Spleen (tissue), 11 donors: ENCODE data around the gene PPM1N. TPM values are rescaled to one million over a fixed set of nuclear protein-coding genes. Genes with fewer than 3 reads are reported as not detected.

ENCODE experiments used
- DNase-seq: peaks from one replicate; pipeline ENCODE4 v3.0.0-alpha.2; 2020
- H3K27ac ChIP-seq, 8 donors: fragments of 200-600 bp; sonication (generic) in 7 of 8; 1 replicate in 4 of 8; 2 replicates in 4 of 8; pipeline versions ENCODE4 v1.5.0 to v1.8.0; 2016 to 2021; ENCODE audit warnings: inconsistent platforms in 4 of 8, mild to moderate bottlenecking in 4 of 8, moderate library complexity in 1 of 8
- H3K27me3 ChIP-seq, 7 donors: fragments of 200-600 bp; sonication (generic) in 6 of 7; replicated peaks in 1 of 7; 1 replicate in 4 of 7; 2 replicates in 3 of 7; pipeline versions ENCODE4 v1.5.0 to v1.8.0; 2016 to 2021; ENCODE audit warnings: inconsistent platforms in 3 of 7, mild to moderate bottlenecking in 1 of 7
- H3K36me3 ChIP-seq, 6 donors: fragments of 200-600 bp; sonication (generic) in 5 of 6; 1 replicate in 4 of 6; 2 replicates in 2 of 6; pipeline versions ENCODE4 v1.5.0 to v1.8.0; 2016 to 2021; ENCODE audit warnings: inconsistent platforms in 2 of 6
- H3K4me1 ChIP-seq, 6 donors: fragments of 200-600 bp; sonication (generic) in 5 of 6; 1 replicate in 3 of 6; 2 replicates in 3 of 6; pipeline versions ENCODE4 v1.5.0 to v1.8.0; 2016 to 2021; ENCODE audit warnings: inconsistent platforms in 3 of 6
- H3K4me3 ChIP-seq, 8 donors: fragments of 200-600 bp; sonication (generic) in 7 of 8; 1 replicate in 4 of 8; 2 replicates in 4 of 8; pipeline versions ENCODE4 v1.5.0 to v1.8.0; 2016 to 2021; ENCODE audit warnings: inconsistent platforms in 4 of 8, mild to moderate bottlenecking in 4 of 8, moderate library complexity in 2 of 8
- H3K9me3 ChIP-seq, 8 donors: fragments of 200-600 bp; sonication (generic) in 7 of 8; 1 replicate in 4 of 8; 2 replicates in 4 of 8; pipeline versions ENCODE4 v1.5.0 to v1.8.0; 2016 to 2021; ENCODE audit warnings: inconsistent platforms in 4 of 8
- CTCF ChIP-seq, 11 experiments: fragments of 200-600 bp in 7 of 11; fragments of 450-650 bp in 4 of 11; sonication (generic) in 4 of 11; IDR thresholded peaks in 8 of 11; conservative IDR thresholded peaks in 3 of 11; 1 replicate in 7 of 11; 2 replicates in 4 of 11; pipeline versions ENCODE4 v1.4.0 to v1.8.0; 2016 to 2021; ENCODE audit warnings: antibody characterized with exemption in 11 of 11, inconsistent platforms in 4 of 11, mild to moderate bottlenecking in 1 of 11
- POLR2A ChIP-seq, 3 donors: fragments of 450-650 bp; IDR thresholded peaks; one replicate each; pipeline ENCODE4 v1.5.1; 2017; ENCODE audit warnings: antibody characterized with exemption in 3 of 3, mild to moderate bottlenecking in 1 of 3
- POLR2AphosphoS5 ChIP-seq, 3 donors: sonication (generic); formaldehyde crosslinking; IDR thresholded peaks; one replicate each; pipeline ENCODE4 v1.5.1; 2017; ENCODE audit warnings: antibody characterized with exemption in 3 of 3
- WGBS, 5 donors: extraction: QIAGEN DNeasy Blood & Tissue Kit in 3 of 5; methylation state at CpG; one replicate each; pipeline versions ENCODE4 v1.1.5 to v1.1.7; 2013 to 2018; 5-methylcytosine and 5-hydroxymethylcytosine counted together
- intact Hi-C: fragments of 100-400 bp; cut with DNase I; formaldehyde crosslinking; loops from one replicate; pipeline ENCODE4 v1.15.0; 2023; ENCODE audit warnings: low total_unique reads
- polyA plus RNA-seq, 3 donors: library from polyadenylated mRNA; stranded (reverse); fragments of 200-250 nt; gene quantifications; one replicate each; pipeline ENCODE4 v1.2.1, GENCODE V29; 2013
- total RNA-seq, 7 donors: library from RNA; depleted of rRNA in 3 of 7; stranded (reverse); fragments of >200 nt in 3 of 7; fragmentation: NEBNext Ultra II Directional in 4 of 7; extraction: Animal tissue kit (Norgen Biotek cat#: 25700) in 4 of 7; gene quantifications; one replicate each; pipeline versions ENCODE4 v1.1.0 to v1.2.1, GENCODE V29; 2016 to 2021
- donor health status: healthy with polysubstance abuse.
- donor health status: DM: no; HTN: no; CAD: no; lungs with moderate emphysema.
- donor health status: DM: no; HTN: no; CAD: no.
- donor health status: Bipolar disorder and iron deficiency.
- donor health status: healthy.
- donor health status: DM: no; HTN: no; CAD: no.
- donor health status: DM: yes; HTN: yes; CAD: no.

Gene PPM1N
- total and polyA plus RNA-seq, 10 donors = 6.3 to 21.4 (median 9.7) TPM

- DNase-seq = no peak
- TF ChIP-seq POLR2A (IDR thresholded peaks at IDR 0.05) (no peak), POLR2AphosphoS5 (IDR thresholded peaks at IDR 0.05) (no peak), CTCF (IDR thresholded peaks at IDR 0.05 in 8 of 11, conservative IDR thresholded peaks at IDR 0.05 in 3 of 11) (no peak)
- 81 to 93% (median 87%) methylated on average over 5 of the region's 5 CpGs for WGBS, 5 donors
- intact Hi-C loops = no loop called here
- peak overlapping the region in 4 of 8 donors; percentile 96 to 100 (median 99) for H3K4me3 ChIP-seq
- H3K4me1 ChIP-seq = peaks cover 57 to 80% (median 72%) of the 10 kb centered on the region in 6 donors
- peaks cover 0 to 52% (median 4%) of the 10 kb centered on the region in 6 donors for H3K36me3 ChIP-seq
- no peaks in the 10 kb centered on the region for H3K9me3 ChIP-seq
- H3K27ac ChIP-seq = peak overlapping the region in 6 of 8 donors; percentile 14 to 100 (median 98)
- no peaks in the 10 kb centered on the region for H3K27me3 ChIP-seq
Measured at GRCh38 chr19:45511074-45511473, 12.8 kb downstream of the PPM1N start.

GRCh38 chr19:45512881-45513483 is 14.7 kb downstream of the PPM1N start:
- peaks cover 0 to 71% (median 13%) of the 10 kb centered on the region in 6 donors for H3K36me3 ChIP-seq
- DNase-seq = no peak
- no peaks in the 10 kb centered on the region for H3K9me3 ChIP-seq
- H3K4me1 ChIP-seq = peaks cover 56 to 94% (median 76%) of the 10 kb centered on the region in 6 donors
- 74 to 86% (median 77%) methylated on average over 6 of the region's 6 CpGs for WGBS, 5 donors
- intact Hi-C loops = no loop called here
- no peaks in the 10 kb centered on the region for H3K27me3 ChIP-seq
- peak overlapping the region in 1 of 8 donors; percentile 99 for H3K4me3 ChIP-seq
- H3K27ac ChIP-seq = peak overlapping the region in 7 of 8 donors; percentile 59 to 100 (median 89)
- TF ChIP-seq POLR2A (IDR thresholded peaks at IDR 0.05) = no peak
- TF ChIP-seq CTCF (IDR thresholded peaks at IDR 0.05 in 8 of 11, conservative IDR thresholded peaks at IDR 0.05 in 3 of 11) = no peak
- no peak for TF ChIP-seq POLR2AphosphoS5 (IDR thresholded peaks at IDR 0.05)

GRCh38 chr19:45514376-45515051 is 16.3 kb downstream of the PPM1N start:
- no peak for DNase-seq
- Histone ChIP-seq H3K4me3 (peak overlapping the region in 5 of 8 donors; percentile 7 to 99 (median 23)), H3K4me1 (peaks cover 54 to 90% (median 73%) of the 10 kb centered on the region in 6 donors), H3K27ac (peak overlapping the region; percentile 58 to 100 (median 88)), H3K9me3 (no peaks in the 10 kb centered on the region), H3K27me3 (no peaks in the 10 kb centered on the region), H3K36me3 (peaks cover 0 to 86% (median 29%) of the 10 kb centered on the region in 6 donors)
- intact Hi-C loops = no loop called here
- peak in 2 of 3 donors; percentile 8 to 70 for TF ChIP-seq POLR2AphosphoS5 (IDR thresholded peaks at IDR 0.05)
- TF ChIP-seq CTCF (IDR thresholded peaks at IDR 0.05 in 8 of 11, conservative IDR thresholded peaks at IDR 0.05 in 3 of 11) = no peak
- WGBS, 5 donors = 50 to 59% (median 54%) methylated on average over 6 to 13 of the region's 13 CpGs

- H3K4me3 ChIP-seq = peak overlapping the region in 4 of 8 donors; percentile 7 to 99 (median 25)
- peaks cover 47 to 86% (median 67%) of the 10 kb centered on the region in 6 donors for H3K4me1 ChIP-seq
Measured at GRCh38 chr19:45515081-45515624, 16.9 kb downstream of the PPM1N start.

More at GRCh38 chr19:45515081-45515624, 16.9 kb downstream of the PPM1N start:
- DNase-seq = peak; percentile 90
- Histone ChIP-seq H3K36me3 (peaks cover 0 to 91% (median 34%) of the 10 kb centered on the region in 6 donors), H3K27ac (peak overlapping the region; percentile 58 to 100 (median 88)), H3K27me3 (no peaks in the 10 kb centered on the region), H3K9me3 (no peaks in the 10 kb centered on the region)
- TF ChIP-seq CTCF (IDR thresholded peaks at IDR 0.05 in 8 of 11, conservative IDR thresholded peaks at IDR 0.05 in 3 of 11) (peak in 1 of 11 experiments; percentile 14), POLR2AphosphoS5 (IDR thresholded peaks at IDR 0.05) (peak; percentile 5 to 85 (median 69)), POLR2A (IDR thresholded peaks at IDR 0.05) (no peak)
- intact Hi-C loops = no loop called here
- 16 to 30% (median 23%) methylated on average over 10 of the region's 10 CpGs for WGBS, 5 donors
